IMR-90 (cell line): Measurements from ENCODE around the gene SENP6. TPM values are rescaled to one million over a fixed set of nuclear protein-coding genes. Genes with fewer than 3 reads are reported as not detected.

ENCODE experiments used
- ATAC-seq: fragments of 200-7000 bp; cut with Tn5 transposase; 2 replicates; pipeline ENCODE4 v1.9.1; 2020; ENCODE audit warnings: low read depth, mild to moderate bottlenecking, moderate library complexity
- BruUV-seq: library from RNA; stranded (reverse); fragments of 400-500 nt; replicated peaks from 2 replicates; lab custom pipeline; 2021; lab: Mats Ljungman, UMichigan
- CTCF ChIA-PET: fragments of 300-600 bp; formaldehyde crosslinking; extraction: SDS; loops from one replicate; lab custom pipeline; 2021; ENCODE audit warnings: antibody characterized with exemption; lab: Yijun Ruan, JAX
- POLR2A ChIA-PET: fragments of 300-600 bp; sonication (Branson Sonifier 250); formaldehyde crosslinking; loops from one replicate; lab custom pipeline; 2022; ENCODE audit warnings: antibody characterized with exemption; ENCODE audit not compliant: unreplicated experiment; lab: Charles Lee
- DNase-seq: peaks from one replicate; pipeline ENCODE4 v3.0.0; 2013
- H2AFZ ChIP-seq: replicated peaks from 2 replicates; pipeline ENCODE3; 2013; ENCODE audit warnings: low read length, mild to moderate bottlenecking; ENCODE audit not compliant: poor library complexity
- H2AK5ac ChIP-seq: 2 replicates; pipeline ENCODE4 v1.6.1; 2013; ENCODE audit warnings: low read depth, low read length, inconsistent platforms
- H2AK9ac ChIP-seq: replicated peaks from 2 replicates; pipeline ENCODE3; 2013; ENCODE audit warnings: mild to moderate bottlenecking, low read depth, low read length, moderate library complexity; ENCODE audit not compliant: poor library complexity
- H2BK120ac ChIP-seq: 2 replicates; pipeline ENCODE4 v1.6.1; 2013; ENCODE audit warnings: low read depth, low read length, inconsistent platforms
- H2BK15ac ChIP-seq: 3 replicates; pipeline ENCODE4 v1.6.1; 2013; ENCODE audit warnings: low read depth, low read length, inconsistent platforms
- H2BK20ac ChIP-seq: 2 replicates; pipeline ENCODE4 v1.6.1; 2013; ENCODE audit warnings: low read depth, mild to moderate bottlenecking, inconsistent platforms, low read length, moderate library complexity
- H2BK5ac ChIP-seq: 2 replicates; pipeline ENCODE4 v1.6.1; 2013; ENCODE audit warnings: mild to moderate bottlenecking, low read depth, low read length, inconsistent platforms; ENCODE audit not compliant: poor library complexity, severe bottlenecking
- H3K14ac ChIP-seq: replicated peaks from 2 replicates; pipeline ENCODE4 v1.6.1; 2013; ENCODE audit warnings: low read depth, low read length, inconsistent platforms
- H3K18ac ChIP-seq: 2 replicates; pipeline ENCODE4 v1.6.1; 2013; ENCODE audit warnings: low read depth, low read length, control low read depth
- H3K23ac ChIP-seq: 2 replicates; pipeline ENCODE4 v1.6.1; 2013; ENCODE audit warnings: low read depth, low read length, inconsistent platforms
- H3K27ac ChIP-seq: 2 replicates; pipeline ENCODE4 v1.5.1; 2013; ENCODE audit warnings: mild to moderate bottlenecking, control low read depth, low read length; ENCODE audit not compliant: insufficient read depth
- H3K27me3 ChIP-seq: 2 replicates; pipeline ENCODE4 v1.6.1; 2013; ENCODE audit warnings: low read length; ENCODE audit not compliant: control insufficient read depth, insufficient read depth
- H3K36me3 ChIP-seq: 2 replicates; pipeline ENCODE4 v1.6.1; 2013; ENCODE audit warnings: low read length, mixed read lengths; ENCODE audit not compliant: control insufficient read depth, insufficient read depth
- H3K4ac ChIP-seq: 2 replicates; pipeline ENCODE4 v1.6.1; 2013; ENCODE audit warnings: low read depth, low read length, inconsistent platforms
- H3K4me1 ChIP-seq: 2 replicates; pipeline ENCODE4 v1.6.1; 2013; ENCODE audit warnings: low read length, mixed read lengths; ENCODE audit not compliant: control insufficient read depth, insufficient read depth
- H3K4me2 ChIP-seq: 2 replicates; pipeline ENCODE4 v1.6.1; 2013; ENCODE audit warnings: low read depth, mild to moderate bottlenecking, control low read depth, low read length, moderate library complexity
- H3K4me3 ChIP-seq: 2 replicates; pipeline ENCODE4 v1.5.1; 2013; ENCODE audit warnings: low read depth, mild to moderate bottlenecking, control low read depth, low read length, moderate library complexity; ENCODE audit not compliant: insufficient read depth
- H3K56ac ChIP-seq: 2 replicates; pipeline ENCODE4 v1.6.1; 2013; ENCODE audit warnings: low read length, inconsistent platforms; ENCODE audit not compliant: insufficient read depth; ENCODE audit errors: extremely low read depth
- H3K79me1 ChIP-seq, 2 experiments: 2 replicates each; pipeline ENCODE4 v1.6.1; 2013; ENCODE audit warnings: low read length in 2 of 2, inconsistent platforms in 1 of 2, low read depth in 1 of 2
- H3K9ac ChIP-seq: 2 replicates; pipeline ENCODE4 v1.6.1; 2013; ENCODE audit warnings: low read depth, low read length, control low read depth
- H3K9me1 ChIP-seq: 2 replicates; pipeline ENCODE4 v1.6.1; 2013; ENCODE audit warnings: low read length, inconsistent platforms; ENCODE audit not compliant: insufficient read depth
- H3K9me3 ChIP-seq: 2 replicates; pipeline ENCODE4 v1.6.1; 2013; ENCODE audit warnings: low read length; ENCODE audit not compliant: control insufficient read depth, insufficient read depth
- H4K20me1 ChIP-seq: 2 replicates; pipeline ENCODE4 v1.6.1; 2013; ENCODE audit warnings: low read length, inconsistent platforms; ENCODE audit not compliant: insufficient read depth
- H4K5ac ChIP-seq: 2 replicates; pipeline ENCODE4 v1.6.1; 2013; ENCODE audit warnings: mild to moderate bottlenecking, low read depth, low read length, control low read depth
- H4K8ac ChIP-seq, 2 experiments: 2 replicates each; pipeline ENCODE4 v1.6.1; 2013; ENCODE audit warnings: low read depth in 2 of 2, low read length in 2 of 2, control low read depth in 1 of 2, inconsistent platforms in 1 of 2
- H4K91ac ChIP-seq: 2 replicates; pipeline ENCODE4 v1.6.1; 2013; ENCODE audit warnings: low read depth, low read length, inconsistent platforms; ENCODE audit not compliant: insufficient read depth
- CHD1 ChIP-seq: IDR thresholded peaks from 2 replicates; pipeline ENCODE4 v1.6.1; 2012; ENCODE audit warnings: low read depth, low read length, improper control_type of control experiment
- CTCF ChIP-seq: conservative IDR thresholded peaks from 2 replicates; pipeline ENCODE4 v1.5.1; 2012; ENCODE audit warnings: mild to moderate bottlenecking, low read depth, low read length, improper control_type of control experiment
- FOS ChIP-seq: fragments of 150-350 bp; IDR thresholded peaks from 2 replicates; pipeline ENCODE4 v1.6.1; 2016; ENCODE audit warnings: low read depth, low read length
- POLR2A ChIP-seq: IDR thresholded peaks from 2 replicates; pipeline ENCODE4 v1.6.1; 2012; ENCODE audit warnings: mild to moderate bottlenecking, low read depth, low read length
- RCOR1 ChIP-seq: IDR thresholded peaks from 2 replicates; pipeline ENCODE4 v1.6.1; 2012; ENCODE audit warnings: mild to moderate bottlenecking, low read length, improper control_type of control experiment; ENCODE audit not compliant: insufficient replicate concordance
- USF2 ChIP-seq: fragments of 150-350 bp; IDR thresholded peaks from 2 replicates; pipeline ENCODE4 v1.6.1; 2017; ENCODE audit warnings: mild to moderate bottlenecking, antibody characterized with exemption, low read length, low read depth
- dilution Hi-C: fragments of 300-500 bp; cut with HindIII; formaldehyde crosslinking; loops from one replicate; pipeline ENCODE4 v1.14.3; 2018; ENCODE audit warnings: low sequenced_read_pairs; ENCODE audit not compliant: unreplicated experiment
- in situ Hi-C: fragments of 300-500 bp; cut with MboI; formaldehyde crosslinking; loops from 3 replicates; pipeline ENCODE4 v1.14.3; 2019; ENCODE audit warnings: low sequenced_read_pairs, inconsistent platforms, mixed read lengths
- intact Hi-C: fragments of 100-400 bp; cut with micrococcal nuclease; formaldehyde crosslinking; loops from 2 replicates; pipeline ENCODE4 v1.10.0; 2022
- polyA plus RNA-seq, 3 experiments: library from polyadenylated mRNA; depleted of rRNA; stranded (reverse); fragments of >200 nt; gene quantifications; 2 replicates each; pipeline ENCODE4 v1.2.3, GENCODE V29; 2012; ENCODE audit warnings: low replicate concordance in 1 of 3
- total RNA-seq: library from RNA; depleted of rRNA; stranded (reverse); fragments of >200 nt; gene quantifications from 2 replicates; pipeline ENCODE4 v1.2.3, GENCODE V29; 2012

SENP6 gene
- total and polyA plus RNA-seq, 2 of the 4 experiments (the other 2 are of a cell fraction): 23.1 to 25.8 TPM

DNA sequence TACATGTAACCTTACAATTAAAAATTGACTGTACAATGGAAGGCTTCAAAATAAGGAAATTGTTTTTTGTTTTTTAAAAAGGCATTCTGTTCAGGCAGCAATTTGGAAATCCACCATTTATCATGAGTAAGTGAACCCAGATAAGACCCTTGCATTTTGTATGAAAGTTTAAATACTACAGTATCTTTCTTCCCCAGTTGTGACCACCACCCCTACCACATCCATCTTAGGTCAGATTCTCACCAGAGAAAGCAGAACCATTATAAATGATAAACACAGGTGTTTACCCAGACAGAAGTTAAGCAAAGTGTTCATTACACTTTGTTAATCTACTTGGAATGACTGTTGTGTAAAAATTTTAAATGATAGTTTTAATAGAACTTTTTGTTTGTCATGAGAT lies 20.2 kb downstream of the SENP6 start:
- Histone ChIP-seq H3K23ac (peak overlapping the region; percentile 7; the same call in 1 of the 2 replicates), H3K9me3 (no peaks in the 10 kb centered on the region), H3K56ac (no peak overlapping the region), H4K91ac (no peak overlapping the region), H2AK9ac (no peak overlapping the region), H3K27ac (no peak overlapping the region), H2BK120ac (no peak overlapping the region), H3K4ac (no peak overlapping the region), H3K18ac (no peak overlapping the region), H2BK5ac (no peak overlapping the region), H3K14ac (no peak overlapping the region), H2AK5ac (no peak overlapping the region), H3K9ac (no peak overlapping the region), H2BK15ac (no peak overlapping the region), H3K27me3 (no peaks in the 10 kb centered on the region), H3K79me1 (peaks cover 13 to 34% of the 10 kb centered on the region in 2 experiments), H3K4me3 (no peak overlapping the region), H3K36me3 (peaks cover 11% of the 10 kb centered on the region), H4K5ac (no peak overlapping the region), H2AFZ (no peak overlapping the region), H4K8ac (no peak overlapping the region), H3K4me2 (no peak overlapping the region), H4K20me1 (peaks cover 48% of the 10 kb centered on the region), H2BK20ac (no peak overlapping the region), H3K4me1 (peaks cover 7% of the 10 kb centered on the region), H3K9me1 (peaks cover under 1% of the 10 kb centered on the region; the same call in 1 of the 2 replicates)
- in situ Hi-C loops: no loop called here
- intact Hi-C loops: no loop called here
- dilution Hi-C loops: no loop called here
- ATAC-seq (no peak), DNase-seq (no peak)
- POLR2A ChIA-PET: no interaction called here
- CTCF ChIA-PET: no interaction called here
- TF ChIP-seq POLR2A (no peak), RCOR1 (no peak), FOS (no peak), USF2 (no peak), CTCF (no peak), CHD1 (no peak)
- BruUV-seq: no TSS peak
